Right cardiac atrium (tissue), 5 donors: ENCODE data around the gene STARD9. TPM values are rescaled to one million over a fixed set of nuclear protein-coding genes. Genes with fewer than 3 reads are reported as not detected.
"Not testable (repeated sequence)": the region's sequence is repeated elsewhere in the genome, so short reads cannot be mapped to it uniquely, and the experiment has no call there.

ENCODE experiments used
- ATAC-seq, 2 donors: fragments of 200-7000 bp; cut with Tn5 transposase; one replicate each; pipeline versions ENCODE4 v1.8.0 to v1.9.1; 2020; ENCODE audit warnings: moderate library complexity in 2 of 2, mild to moderate bottlenecking in 1 of 2
- DNase-seq, 3 donors: peaks; one replicate each; pipeline ENCODE4 v3.0.0-alpha.2; 2020
- H3K27ac ChIP-seq: one replicate; pipeline ENCODE4 v1.5.1; 2013; ENCODE audit warnings: mild to moderate bottlenecking, low read length, control low read depth, moderate library complexity
- H3K27me3 ChIP-seq: one replicate; pipeline ENCODE4 v1.6.1; 2013; ENCODE audit not compliant: control insufficient read depth, insufficient read depth
- H3K4me1 ChIP-seq: one replicate; pipeline ENCODE4 v1.6.1; 2013; ENCODE audit warnings: low read length; ENCODE audit not compliant: control insufficient read depth, insufficient read depth
- H3K4me3 ChIP-seq: one replicate; pipeline ENCODE4 v1.5.1; 2013; ENCODE audit warnings: low read length, control low read depth
- H3K9me3 ChIP-seq: one replicate; pipeline ENCODE4 v1.6.1; 2013; ENCODE audit warnings: low read length; ENCODE audit not compliant: control insufficient read depth
- WGBS: extraction: QIAGEN DNeasy Blood & Tissue Kit; methylation state at CpG from one replicate; pipeline ENCODE4 v1.1.7; 2013; 5-methylcytosine and 5-hydroxymethylcytosine counted together
- intact Hi-C, 4 donors: fragments of 100-400 bp; cut with DNase I; formaldehyde crosslinking; loops; one replicate each; pipeline versions ENCODE4 v1.11.0 to v1.14.0; 2022 to 2023
- polyA plus RNA-seq: library from polyadenylated mRNA; stranded (reverse); fragments of 200-250 nt; gene quantifications from one replicate; pipeline ENCODE4 v1.2.3, GENCODE V29; 2013
- total RNA-seq, 4 donors: library from RNA; stranded (reverse); fragmentation: NEBNext Ultra II Directional; extraction: Animal tissue kit (Norgen Biotek cat#: 25700); gene quantifications; one replicate each; pipeline ENCODE4 v1.2.1, GENCODE V29; 2021
- donor health status: healthy with polysubstance abuse.
- donor health status: DM: no; HTN: yes; CAD: no.
- donor health status: DM: no; HTN: no; CAD: no.
- donor health status: DM: no; HTN: yes; CAD: no; lungs with severe emphysema.
- donor health status: DM: yes; HTN: yes; CAD: no.

STARD9 gene
- total and polyA plus RNA-seq, 5 donors = 8.6 to 12.0 (median 10.9) TPM

DNA sequence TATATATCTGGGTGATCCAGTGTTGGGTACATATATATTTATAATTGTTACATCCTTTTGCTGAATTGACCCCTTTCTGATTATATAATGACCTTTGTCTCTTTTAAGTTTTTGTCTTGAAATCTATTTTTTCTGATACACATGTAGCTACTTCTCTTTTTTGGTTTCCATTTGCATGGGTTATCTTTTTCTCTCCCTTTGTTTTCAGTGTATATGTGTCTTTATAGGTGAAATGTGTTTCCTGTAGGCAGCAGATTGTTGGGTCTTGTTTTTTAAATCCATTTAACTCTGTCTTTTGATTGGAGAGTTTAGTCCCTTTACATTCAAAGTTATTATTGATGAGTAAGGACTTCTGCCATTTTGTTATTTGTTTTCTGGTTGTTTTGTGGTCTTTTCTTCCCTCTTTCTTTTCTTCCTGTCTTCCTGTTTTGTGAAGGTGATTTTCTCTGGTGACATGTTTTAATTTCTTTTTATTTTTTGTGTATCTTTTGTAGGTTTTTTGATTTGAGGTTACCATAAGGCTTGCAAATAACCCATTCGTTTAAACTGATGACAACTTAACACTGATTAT, 56.8 kb downstream of the STARD9 start:
- DNase-seq (no peak), ATAC-seq (no peak)
- intact Hi-C loops = loop anchor here in 1 of 4 donors (2.0 kb wide), 1 partner anchor 15 kb away; no protein-coding TSS in a partner anchor

DNA sequence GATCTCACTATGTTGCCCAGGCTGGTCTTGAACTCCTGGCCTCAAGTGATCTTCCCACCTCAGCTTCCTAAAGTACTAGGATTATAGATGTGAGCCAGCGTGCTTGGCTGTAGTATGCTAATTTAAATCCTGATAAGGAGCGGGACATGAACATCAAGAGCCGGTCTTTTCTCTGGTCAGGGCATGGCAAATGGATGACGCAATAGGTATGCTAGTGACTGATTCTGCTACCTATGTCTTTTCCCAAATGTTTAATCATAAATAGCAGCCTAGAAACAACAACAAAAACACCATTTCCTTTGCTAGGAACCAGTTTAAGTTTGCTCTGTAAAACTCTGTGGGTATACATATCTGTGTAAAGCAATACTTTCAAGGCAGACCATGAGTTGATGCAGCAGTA, 64.7 kb downstream of the STARD9 start:
- intact Hi-C loops = loop anchor here in 1 of 4 donors (10.0 kb wide), 1 partner anchor 85 kb away; no protein-coding TSS in a partner anchor
- Histone ChIP-seq H3K27me3 (no peaks in the 10 kb centered on the region), H3K4me3 (no peak overlapping the region), H3K27ac (no peak overlapping the region), H3K4me1 (no peaks in the 10 kb centered on the region), H3K9me3 (no peaks in the 10 kb centered on the region)
- no peak for DNase-seq
- no peak for ATAC-seq
- WGBS = 94% methylated on average over 4 of the region's 4 CpGs

More for the DNA sequence above, 56.8 kb downstream of the STARD9 start:
- WGBS = 88% methylated on average over 1 of the region's 1 CpG
- no peak overlapping the region for H3K27ac ChIP-seq
- H3K4me1 ChIP-seq = no peaks in the 10 kb centered on the region
- H3K4me3 ChIP-seq = no peak overlapping the region
- H3K27me3 ChIP-seq = no peaks in the 10 kb centered on the region
- no peaks in the 10 kb centered on the region for H3K9me3 ChIP-seq

DNA sequence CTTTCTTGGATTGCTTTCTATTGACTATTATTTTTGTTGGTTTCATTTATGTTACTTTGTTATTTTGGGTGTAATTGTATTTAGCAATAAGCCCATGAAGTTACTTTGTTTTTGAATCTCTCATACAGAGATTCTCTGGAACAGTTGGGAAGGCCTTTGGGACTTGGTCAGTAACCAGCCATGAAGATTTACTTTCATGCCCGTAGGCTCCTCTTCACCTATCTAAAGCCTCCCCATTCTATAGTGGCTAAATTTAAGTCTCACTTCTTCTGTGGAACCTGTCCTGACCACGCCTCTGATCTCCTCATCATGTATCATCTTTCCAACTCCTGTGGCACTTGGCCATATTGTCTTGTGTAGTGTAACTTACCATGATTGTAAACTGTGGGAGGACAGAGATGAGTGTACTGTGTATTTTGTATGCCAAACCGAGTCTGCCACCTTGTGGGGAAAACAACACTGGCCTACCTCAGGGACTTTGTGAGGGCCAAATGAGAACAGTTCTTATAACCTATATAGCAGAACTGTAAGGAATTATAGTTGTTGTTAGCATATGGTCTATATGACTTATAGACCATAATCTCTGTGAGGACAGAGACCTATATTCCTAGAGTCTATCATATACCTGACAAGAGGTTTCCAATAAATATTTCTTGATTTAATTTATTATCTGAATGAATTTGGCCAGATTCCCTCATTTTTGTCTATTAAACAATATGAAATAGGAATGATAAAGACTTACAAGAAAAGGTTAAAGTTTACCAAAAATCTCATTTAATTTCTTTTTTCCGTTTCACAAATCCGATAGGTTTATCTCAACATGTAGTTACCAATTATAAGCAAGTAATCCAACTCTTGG, 75.0 kb downstream of the STARD9 start:
- intact Hi-C loops = loop anchor here in 2 of 4 donors (5.0 to 10.0 kb wide), 2 partner anchors 66 to 103 kb away; partner anchors contain the start of genes HAUS2 (in 1 of the 2) and LRRC57 (in 1 of the 2)

GRCh38 chr15:42665827-42666226, 90.4 kb downstream of the STARD9 start:
- H3K27ac ChIP-seq = no peak overlapping the region
- intact Hi-C loops = no loop called here
- H3K27me3 ChIP-seq = no peaks in the 10 kb centered on the region
- DNase-seq (no peak), ATAC-seq (no peak)
- WGBS = 90% methylated on average over 3 of the region's 3 CpGs
- H3K9me3 ChIP-seq = no peaks in the 10 kb centered on the region
- H3K4me3 ChIP-seq = no peak overlapping the region
- H3K4me1 ChIP-seq = no peaks in the 10 kb centered on the region

More for the DNA sequence above, 75.0 kb downstream of the STARD9 start:
- H3K9me3 ChIP-seq = no peaks in the 10 kb centered on the region
- no peak overlapping the region for H3K4me3 ChIP-seq
- no peak overlapping the region for H3K27ac ChIP-seq
- peak; percentile 94 to 96 for ATAC-seq
- no peaks in the 10 kb centered on the region for H3K27me3 ChIP-seq
- 52% methylated on average over 5 of the region's 5 CpGs for WGBS
- no peaks in the 10 kb centered on the region for H3K4me1 ChIP-seq
- peak in 2 of 3 donors; percentile 33 to 76 for DNase-seq

GRCh38 chr15:42667855-42668254, 92.4 kb downstream of the STARD9 start:
- Histone ChIP-seq H3K4me1 (no peaks in the 10 kb centered on the region), H3K27ac (no peak overlapping the region), H3K27me3 (no peaks in the 10 kb centered on the region), H3K9me3 (no peaks in the 10 kb centered on the region), H3K4me3 (no peak overlapping the region)
- WGBS = 87% methylated on average over 1 of the region's 1 CpG
- DNase-seq (no peak), ATAC-seq (no peak)
- intact Hi-C loops = no loop called here

DNA sequence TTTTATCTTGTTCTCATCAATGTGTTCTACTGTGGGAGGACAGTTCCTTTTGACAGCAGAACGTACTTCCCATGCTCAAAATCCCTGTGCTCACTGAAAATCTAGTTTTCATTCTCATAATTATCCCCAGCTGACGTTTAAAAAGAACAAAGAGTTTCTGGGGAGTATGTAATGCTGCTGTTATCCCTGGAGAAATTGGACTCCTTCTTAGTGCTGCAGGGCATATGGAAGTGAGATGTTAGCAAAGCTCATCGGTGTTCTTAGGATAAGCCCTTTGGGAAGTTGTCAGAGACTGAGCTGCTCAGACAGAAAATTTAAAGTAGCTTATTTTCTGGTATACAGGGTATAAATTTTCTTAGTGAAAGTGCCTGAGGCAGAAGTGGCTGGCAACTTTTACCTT, 95.0 kb downstream of the STARD9 start:
- Histone ChIP-seq H3K4me1 (no peaks in the 10 kb centered on the region), H3K27ac (no peak overlapping the region), H3K27me3 (no peaks in the 10 kb centered on the region), H3K4me3 (no peak overlapping the region), H3K9me3 (no peaks in the 10 kb centered on the region)
- intact Hi-C loops = no loop called here
- DNase-seq (no peak), ATAC-seq (no peak)
- 87% methylated on average over 3 of the region's 3 CpGs for WGBS

- no peaks in the 10 kb centered on the region for H3K9me3 ChIP-seq
- intact Hi-C loops = no loop called here
- H3K4me1 ChIP-seq = no peaks in the 10 kb centered on the region
- no peaks in the 10 kb centered on the region for H3K27me3 ChIP-seq
- DNase-seq = no peak
- H3K4me3 ChIP-seq = no peak overlapping the region
- ATAC-seq = no peak
- WGBS = 89% methylated on average over 5 of the region's 5 CpGs
- H3K27ac ChIP-seq = no peak overlapping the region
Measured at GRCh38 chr15:42672444-42672843, 97.0 kb downstream of the STARD9 start.

- 95% methylated on average over 6 of the region's 6 CpGs for WGBS
- intact Hi-C loops = no loop called here
- Histone ChIP-seq H3K4me3 (no peak overlapping the region), H3K9me3 (no peaks in the 10 kb centered on the region), H3K4me1 (no peaks in the 10 kb centered on the region), H3K27ac (no peak overlapping the region), H3K27me3 (no peaks in the 10 kb centered on the region)
- ATAC-seq (no peak), DNase-seq (no peak)
Measured at GRCh38 chr15:42674472-42674871, 99.1 kb downstream of the STARD9 start.

DNA sequence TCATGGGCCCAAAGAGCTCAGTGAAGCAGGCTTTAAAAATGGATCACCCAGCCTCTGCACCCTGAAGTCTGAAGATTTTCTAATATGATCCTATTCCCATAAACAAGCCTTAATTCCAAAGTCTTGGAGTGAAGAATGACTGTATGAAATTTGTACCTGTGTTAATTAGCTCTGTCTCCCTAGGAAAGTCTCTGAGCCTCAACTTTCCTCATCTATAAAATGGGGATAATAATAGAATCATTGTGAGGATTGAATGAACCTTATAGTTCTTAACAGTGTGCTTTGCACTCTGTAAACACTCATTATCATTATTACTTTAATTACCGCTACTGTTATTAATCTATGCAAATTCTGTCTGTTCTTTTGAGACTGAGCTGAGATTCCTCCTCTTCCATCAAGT, 99.6 kb downstream of the STARD9 start:
- Histone ChIP-seq H3K9me3 (no peaks in the 10 kb centered on the region), H3K4me1 (no peaks in the 10 kb centered on the region), H3K27me3 (no peaks in the 10 kb centered on the region), H3K4me3 (no peak overlapping the region), H3K27ac (no peak overlapping the region)
- DNase-seq = no peak
- WGBS = 100% methylated on average over 1 of the region's 1 CpG
- no peak for ATAC-seq
- intact Hi-C loops = no loop called here

- intact Hi-C loops = no loop called here
- Histone ChIP-seq H3K27me3 (no peaks in the 10 kb centered on the region), H3K9me3 (no peaks in the 10 kb centered on the region), H3K4me1 (no peaks in the 10 kb centered on the region), H3K4me3 (no peak overlapping the region), H3K27ac (no peak overlapping the region)
- WGBS = 87% methylated on average over 7 of the region's 7 CpGs
- no peak for DNase-seq
- ATAC-seq = peak; percentile 70 to 71
Measured at GRCh38 chr15:42679285-42680141, 104.1 kb downstream of the STARD9 start.

DNA sequence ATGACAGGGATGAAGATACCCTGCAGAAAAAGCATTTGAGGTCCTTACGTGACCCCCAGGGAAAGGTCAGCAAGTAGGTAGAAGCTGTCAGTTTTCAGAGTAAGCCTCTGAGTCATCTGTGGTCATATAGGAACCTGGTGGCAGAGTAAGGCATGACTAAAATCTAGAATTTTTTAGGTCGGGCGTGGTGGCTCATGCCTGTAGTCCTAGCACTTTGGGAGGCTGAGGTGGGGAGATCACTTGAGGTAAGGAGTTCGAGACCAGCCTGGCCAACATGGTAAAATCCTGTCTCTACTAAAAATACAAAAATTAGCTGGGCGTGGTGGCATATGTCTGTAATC, 104.7 kb downstream of the STARD9 start:
- DNase-seq, H3K9me3 ChIP-seq, ATAC-seq, H3K27ac ChIP-seq, H3K27me3 ChIP-seq, H3K4me1 ChIP-seq, intact Hi-C loops, H3K4me3 ChIP-seq: not testable (repeated sequence)
- 94% methylated on average over 5 of the region's 5 CpGs for WGBS
